Measurements from ENCODE around the gene NXPE4.
"Not testable (repeated sequence)": the region's sequence is repeated elsewhere in the genome, so short reads cannot be mapped to it uniquely, and the experiment has no call there.

NXPE4 gene

GRCh38 chr11:114618139-114618538 is 22.6 kb upstream of the NXPE4 start:
- no peak for DNase-seq
- H3K4me1 ChIP-seq (ENCODE audit: control insufficient read depth, insufficient read depth, low read length, poor library complexity, severe bottlenecking), result no peaks in the 10 kb centered on the region
- no peak overlapping the region for H3K27ac ChIP-seq (ENCODE audit: insufficient read depth, low read length, poor library complexity, severe bottlenecking)
- no peaks in the 10 kb centered on the region for H3K36me3 ChIP-seq (ENCODE audit: control insufficient read depth, insufficient read depth, low read length)
- no peaks in the 10 kb centered on the region for H3K27me3 ChIP-seq (replicated peaks; ENCODE audit: control insufficient read depth, insufficient read depth, low read length, poor library complexity, severe bottlenecking)
- H3K9me3 ChIP-seq (ENCODE audit: control insufficient read depth, low read length), result no peaks in the 10 kb centered on the region
- no peak overlapping the region for H3K4me3 ChIP-seq (ENCODE audit: insufficient read depth, low read depth, low read length, poor library complexity, severe bottlenecking)

DNA sequence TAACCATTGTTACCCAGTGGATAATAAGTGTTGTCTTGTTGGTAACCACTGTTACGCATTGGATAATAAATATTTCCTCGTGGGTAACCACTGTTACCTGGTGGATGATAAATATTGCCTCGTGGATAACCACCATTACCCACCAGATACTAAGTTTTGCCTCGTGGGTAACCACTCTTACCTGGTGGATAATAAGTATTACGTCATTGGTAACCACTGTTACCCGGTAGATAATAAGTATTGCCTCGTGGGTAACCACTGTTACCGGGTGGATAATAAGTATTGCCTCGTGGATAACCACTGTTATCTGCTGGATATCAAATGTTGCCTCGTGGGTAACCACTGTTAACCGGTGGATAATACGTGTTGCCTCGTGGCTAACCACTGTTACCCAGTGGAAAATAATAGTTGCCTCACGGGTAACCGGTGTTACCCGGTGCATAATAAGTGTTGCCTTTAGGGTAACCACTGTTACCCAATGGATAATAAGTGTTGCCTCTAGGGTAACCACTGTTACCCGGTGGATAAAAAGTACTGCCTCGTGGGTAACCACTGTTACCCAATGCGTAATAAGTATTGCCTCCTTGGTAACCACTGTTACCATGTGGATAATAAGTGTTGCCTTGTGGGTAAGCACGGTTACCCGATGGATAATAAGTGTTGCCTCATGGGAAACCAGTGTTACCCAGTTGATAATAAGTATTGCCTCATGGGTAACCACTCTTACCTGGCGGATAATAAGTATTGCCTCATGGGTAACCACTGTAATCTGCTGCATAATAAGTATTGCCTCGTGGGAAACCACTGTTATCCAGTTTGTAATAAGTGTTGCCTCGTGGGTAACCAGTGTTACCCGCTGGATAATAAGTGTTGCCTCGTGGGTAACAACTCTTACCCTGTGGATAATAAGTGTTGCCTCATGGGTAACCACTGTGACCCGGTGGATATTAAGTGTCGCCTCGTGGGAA is 21.9 kb upstream of the NXPE4 start:
- Histone ChIP-seq H3K4me3 (ENCODE audit: insufficient read depth, low read depth, low read length, poor library complexity, severe bottlenecking) (no peak overlapping the region), H3K9me3 (ENCODE audit: control insufficient read depth, low read length) (no peaks in the 10 kb centered on the region), H3K27me3 (replicated peaks; ENCODE audit: control insufficient read depth, insufficient read depth, low read length, poor library complexity, severe bottlenecking) (no peaks in the 10 kb centered on the region), H3K4me1 (ENCODE audit: control insufficient read depth, insufficient read depth, low read length, poor library complexity, severe bottlenecking) (no peaks in the 10 kb centered on the region), H3K36me3 (ENCODE audit: control insufficient read depth, insufficient read depth, low read length) (no peaks in the 10 kb centered on the region), H3K27ac (ENCODE audit: insufficient read depth, low read length, poor library complexity, severe bottlenecking) (no peak overlapping the region)
- DNase-seq, result no peak

DNA sequence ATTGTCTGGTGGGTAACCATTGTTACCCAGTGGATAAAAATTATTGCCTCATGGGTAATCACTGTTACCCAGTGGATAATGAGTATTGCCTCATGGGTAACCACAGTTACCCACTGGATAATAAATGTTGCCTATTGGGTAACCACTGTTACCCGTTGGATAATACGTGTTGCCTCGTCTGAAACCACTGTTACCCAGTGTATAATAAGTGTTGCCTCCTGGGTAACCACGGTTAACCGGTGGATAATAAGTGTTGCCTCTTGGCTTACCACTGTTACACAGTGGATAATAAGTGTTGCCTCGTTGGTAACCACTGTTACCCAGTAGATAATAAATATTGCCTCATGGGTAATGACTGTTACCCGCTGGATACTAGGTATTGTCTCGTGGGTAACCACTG is 20.9 kb upstream of the NXPE4 start:
- DNase-seq, result no peak
- H3K9me3 ChIP-seq (ENCODE audit: control insufficient read depth, low read length), result no peaks in the 10 kb centered on the region
- H3K27ac ChIP-seq (ENCODE audit: insufficient read depth, low read length, poor library complexity, severe bottlenecking), result no peak overlapping the region
- H3K36me3 ChIP-seq (ENCODE audit: control insufficient read depth, insufficient read depth, low read length), result no peaks in the 10 kb centered on the region
- no peaks in the 10 kb centered on the region for H3K27me3 ChIP-seq (replicated peaks; ENCODE audit: control insufficient read depth, insufficient read depth, low read length, poor library complexity, severe bottlenecking)
- no peaks in the 10 kb centered on the region for H3K4me1 ChIP-seq (ENCODE audit: control insufficient read depth, insufficient read depth, low read length, poor library complexity, severe bottlenecking)
- no peak overlapping the region for H3K4me3 ChIP-seq (ENCODE audit: insufficient read depth, low read depth, low read length, poor library complexity, severe bottlenecking)

DNA sequence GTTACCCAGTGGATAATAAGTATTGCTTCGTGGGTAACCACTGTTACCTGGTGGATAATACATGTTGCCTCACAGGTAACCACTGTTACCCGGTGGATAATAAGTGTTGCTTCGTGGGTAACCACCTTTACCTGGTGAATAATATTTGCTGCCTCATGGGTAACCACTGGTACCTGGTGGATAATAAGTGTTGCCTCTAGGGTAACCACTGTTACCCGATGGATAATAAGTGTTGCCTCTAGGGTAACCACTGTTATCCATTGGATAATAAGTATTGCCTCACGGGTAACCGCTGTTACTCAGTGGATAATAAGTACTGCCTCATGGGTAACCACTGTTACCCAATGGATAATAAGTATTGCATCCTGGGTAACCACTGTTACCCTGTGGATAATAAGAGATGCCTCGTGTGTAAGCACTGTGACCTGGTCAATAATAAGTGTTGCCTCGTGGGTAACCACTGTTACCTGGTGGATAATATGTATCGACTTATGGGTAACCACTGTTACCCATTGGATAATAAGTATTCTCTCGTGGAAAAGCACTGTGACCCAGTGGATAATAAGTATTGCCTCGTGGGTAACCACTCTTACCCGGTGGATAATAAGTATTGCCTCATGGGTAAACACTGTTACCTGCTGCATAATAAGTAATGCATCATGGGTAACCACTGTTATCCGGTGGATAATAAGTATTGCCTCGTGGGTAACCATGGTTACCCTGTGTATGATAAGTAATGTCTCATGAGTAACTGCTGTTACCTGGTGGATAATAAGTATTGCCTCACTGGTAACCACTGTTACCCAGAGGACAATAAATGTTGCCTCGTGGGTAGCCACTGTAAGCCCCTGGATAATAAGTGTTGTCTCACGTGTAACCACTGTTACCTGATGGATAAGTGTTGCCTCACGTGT is 20.1 kb upstream of the NXPE4 start:
- no peaks in the 10 kb centered on the region for H3K9me3 ChIP-seq (ENCODE audit: control insufficient read depth, low read length)
- no peak overlapping the region for H3K27ac ChIP-seq (ENCODE audit: insufficient read depth, low read length, poor library complexity, severe bottlenecking)
- no peaks in the 10 kb centered on the region for H3K36me3 ChIP-seq (ENCODE audit: control insufficient read depth, insufficient read depth, low read length)
- DNase-seq, result no peak
- no peaks in the 10 kb centered on the region for H3K27me3 ChIP-seq (replicated peaks; ENCODE audit: control insufficient read depth, insufficient read depth, low read length, poor library complexity, severe bottlenecking)
- no peaks in the 10 kb centered on the region for H3K4me1 ChIP-seq (ENCODE audit: control insufficient read depth, insufficient read depth, low read length, poor library complexity, severe bottlenecking)
- no peak overlapping the region for H3K4me3 ChIP-seq (ENCODE audit: insufficient read depth, low read depth, low read length, poor library complexity, severe bottlenecking)

- no peak overlapping the region for H3K4me3 ChIP-seq (ENCODE audit: insufficient read depth, low read depth, low read length, poor library complexity, severe bottlenecking)
- H3K9me3 ChIP-seq (ENCODE audit: control insufficient read depth, low read length), result no peaks in the 10 kb centered on the region
- no peak for DNase-seq
These were observed 18.6 kb upstream of the NXPE4 start for GRCh38 chr11:114614127-114614720.

DNA sequence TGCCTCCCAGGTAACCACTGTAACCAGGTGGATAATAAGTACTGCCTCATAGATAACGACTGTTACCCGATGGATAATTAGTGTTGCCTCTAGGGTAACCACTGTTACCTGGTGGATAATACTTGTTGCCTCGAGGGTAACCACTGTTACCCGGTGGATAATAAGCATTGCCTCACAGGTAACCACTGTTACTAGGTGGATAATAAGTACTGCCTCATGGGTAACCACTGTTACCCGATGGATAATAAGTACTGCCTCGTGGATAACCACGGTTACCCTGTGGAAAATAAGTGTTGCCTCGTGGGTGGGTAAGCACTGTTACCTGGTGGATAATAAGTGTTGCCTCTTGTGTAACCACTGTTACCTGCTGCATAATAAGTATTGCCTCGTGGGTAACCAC is 17.5 kb upstream of the NXPE4 start:
- H3K4me3 ChIP-seq (ENCODE audit: insufficient read depth, low read depth, low read length, poor library complexity, severe bottlenecking); H3K27me3 ChIP-seq (replicated peaks; ENCODE audit: control insufficient read depth, insufficient read depth, low read length, poor library complexity, severe bottlenecking); H3K36me3 ChIP-seq (ENCODE audit: control insufficient read depth, insufficient read depth, low read length); DNase-seq; H3K9me3 ChIP-seq (ENCODE audit: control insufficient read depth, low read length); H3K27ac ChIP-seq (ENCODE audit: insufficient read depth, low read length, poor library complexity, severe bottlenecking); H3K4me1 ChIP-seq (ENCODE audit: control insufficient read depth, insufficient read depth, low read length, poor library complexity, severe bottlenecking): not testable (repeated sequence)

More at GRCh38 chr11:114614127-114614720, 18.6 kb upstream of the NXPE4 start:
- H3K4me1 ChIP-seq (ENCODE audit: control insufficient read depth, insufficient read depth, low read length, poor library complexity, severe bottlenecking), result no peaks in the 10 kb centered on the region
- H3K36me3 ChIP-seq (ENCODE audit: control insufficient read depth, insufficient read depth, low read length), result no peaks in the 10 kb centered on the region
- no peak overlapping the region for H3K27ac ChIP-seq (ENCODE audit: insufficient read depth, low read length, poor library complexity, severe bottlenecking)
- no peaks in the 10 kb centered on the region for H3K27me3 ChIP-seq (replicated peaks; ENCODE audit: control insufficient read depth, insufficient read depth, low read length, poor library complexity, severe bottlenecking)

DNA sequence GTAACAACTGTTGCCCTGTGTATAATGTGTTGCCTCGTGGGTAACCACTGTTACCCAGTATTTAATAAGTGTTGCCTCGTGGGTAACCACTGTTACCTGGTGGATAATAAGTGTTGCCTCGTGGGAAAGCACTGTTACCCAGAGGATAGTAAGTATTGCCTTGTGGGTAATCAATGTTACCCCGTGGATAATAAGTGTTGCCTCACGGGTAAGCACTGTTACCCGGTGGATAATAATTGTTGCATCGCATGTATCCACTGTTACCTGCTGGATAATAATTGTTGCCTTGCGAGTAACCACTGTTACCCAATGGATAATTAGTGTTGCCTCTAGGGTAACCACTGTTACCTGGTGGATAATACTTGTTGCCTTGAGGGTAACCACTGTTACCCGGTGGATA is 17.1 kb upstream of the NXPE4 start:
- no peaks in the 10 kb centered on the region for H3K4me1 ChIP-seq (ENCODE audit: control insufficient read depth, insufficient read depth, low read length, poor library complexity, severe bottlenecking)
- H3K9me3 ChIP-seq (ENCODE audit: control insufficient read depth, low read length), result no peaks in the 10 kb centered on the region
- no peaks in the 10 kb centered on the region for H3K36me3 ChIP-seq (ENCODE audit: control insufficient read depth, insufficient read depth, low read length)
- no peak overlapping the region for H3K27ac ChIP-seq (ENCODE audit: insufficient read depth, low read length, poor library complexity, severe bottlenecking)
- no peak overlapping the region for H3K4me3 ChIP-seq (ENCODE audit: insufficient read depth, low read depth, low read length, poor library complexity, severe bottlenecking)
- no peak for DNase-seq
- H3K27me3 ChIP-seq (replicated peaks; ENCODE audit: control insufficient read depth, insufficient read depth, low read length, poor library complexity, severe bottlenecking), result no peaks in the 10 kb centered on the region

- not testable (repeated sequence) for H3K27me3 ChIP-seq (replicated peaks; ENCODE audit: control insufficient read depth, insufficient read depth, low read length, poor library complexity, severe bottlenecking); H3K9me3 ChIP-seq (ENCODE audit: control insufficient read depth, low read length); H3K4me3 ChIP-seq (ENCODE audit: insufficient read depth, low read depth, low read length, poor library complexity, severe bottlenecking); H3K27ac ChIP-seq (ENCODE audit: insufficient read depth, low read length, poor library complexity, severe bottlenecking); DNase-seq; H3K4me1 ChIP-seq (ENCODE audit: control insufficient read depth, insufficient read depth, low read length, poor library complexity, severe bottlenecking); H3K36me3 ChIP-seq (ENCODE audit: control insufficient read depth, insufficient read depth, low read length)
These were observed 16.6 kb upstream of the NXPE4 start for GRCh38 chr11:114612199-114612598.

DNA sequence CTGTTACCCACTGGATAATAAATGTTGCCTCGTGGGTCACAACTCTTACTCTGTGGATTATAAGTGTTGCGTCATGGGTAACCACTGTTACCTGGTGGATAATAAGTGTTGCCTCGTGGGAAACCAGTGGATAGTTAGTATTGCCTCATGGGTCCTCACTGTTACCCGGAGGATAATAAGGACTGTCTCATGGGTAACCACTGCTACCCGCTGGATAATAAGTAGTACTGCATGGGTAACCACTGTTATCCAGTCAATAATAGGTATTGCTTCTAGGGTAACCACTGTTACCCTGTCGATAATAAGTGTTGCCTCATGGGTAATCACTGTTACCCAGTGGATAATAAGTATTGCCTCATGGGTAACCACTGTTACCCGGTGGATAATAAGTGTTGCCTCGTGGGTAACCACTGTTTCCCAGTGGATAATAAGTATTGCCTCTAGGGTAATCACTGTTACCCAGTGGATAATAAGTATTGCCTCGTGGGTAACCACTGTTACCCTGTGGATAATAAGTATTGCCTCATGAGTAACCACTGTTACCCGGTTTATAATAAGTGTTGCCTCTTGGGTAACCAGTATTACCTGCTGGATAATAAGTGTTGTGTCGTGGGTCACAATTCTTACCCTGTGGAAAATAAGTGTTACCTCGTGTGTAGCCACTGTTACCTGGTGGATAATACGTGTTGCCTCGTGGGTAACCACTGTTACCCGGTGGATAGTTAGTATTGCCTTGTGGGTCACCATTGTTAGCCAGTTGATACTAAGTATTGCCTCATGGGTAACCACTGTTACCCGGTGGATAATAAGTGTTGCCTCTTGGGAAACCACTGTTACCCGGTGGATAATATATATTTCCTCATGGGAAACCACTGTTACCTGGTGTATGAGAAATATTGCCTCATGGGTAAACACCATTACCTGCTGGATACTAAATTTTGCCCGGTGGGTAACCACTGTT is 15.7 kb upstream of the NXPE4 start:
- Histone ChIP-seq H3K4me1 (ENCODE audit: control insufficient read depth, insufficient read depth, low read length, poor library complexity, severe bottlenecking) (no peaks in the 10 kb centered on the region), H3K27ac (ENCODE audit: insufficient read depth, low read length, poor library complexity, severe bottlenecking) (no peak overlapping the region), H3K27me3 (replicated peaks; ENCODE audit: control insufficient read depth, insufficient read depth, low read length, poor library complexity, severe bottlenecking) (no peaks in the 10 kb centered on the region), H3K36me3 (ENCODE audit: control insufficient read depth, insufficient read depth, low read length) (no peaks in the 10 kb centered on the region), H3K4me3 (ENCODE audit: insufficient read depth, low read depth, low read length, poor library complexity, severe bottlenecking) (no peak overlapping the region), H3K9me3 (ENCODE audit: control insufficient read depth, low read length) (no peaks in the 10 kb centered on the region)
- DNase-seq, result no peak

All from effector memory CD4-positive, alpha-beta T cell (primary cell).